GM23248 (cell line): Measurements from ENCODE around the gene ANAPC1.

Experiments used
- EZH2 ChIP-seq: fragments of 200-600 bp; sonication (generic); IDR thresholded peaks from 2 replicates; pipeline ENCODE4 v1.6.1; 2018; ENCODE audit warnings: antibody characterized with exemption, mild to moderate bottlenecking; ENCODE audit not compliant: insufficient read depth, poor library complexity, severe bottlenecking
- EZH2phosphoT487 ChIP-seq: fragments of 200-600 bp; sonication (generic); IDR thresholded peaks from 2 replicates; pipeline ENCODE4 v1.6.1; 2018; ENCODE audit warnings: antibody characterized with exemption, moderate library complexity, mild to moderate bottlenecking, low read depth; ENCODE audit not compliant: insufficient read depth

DNA sequence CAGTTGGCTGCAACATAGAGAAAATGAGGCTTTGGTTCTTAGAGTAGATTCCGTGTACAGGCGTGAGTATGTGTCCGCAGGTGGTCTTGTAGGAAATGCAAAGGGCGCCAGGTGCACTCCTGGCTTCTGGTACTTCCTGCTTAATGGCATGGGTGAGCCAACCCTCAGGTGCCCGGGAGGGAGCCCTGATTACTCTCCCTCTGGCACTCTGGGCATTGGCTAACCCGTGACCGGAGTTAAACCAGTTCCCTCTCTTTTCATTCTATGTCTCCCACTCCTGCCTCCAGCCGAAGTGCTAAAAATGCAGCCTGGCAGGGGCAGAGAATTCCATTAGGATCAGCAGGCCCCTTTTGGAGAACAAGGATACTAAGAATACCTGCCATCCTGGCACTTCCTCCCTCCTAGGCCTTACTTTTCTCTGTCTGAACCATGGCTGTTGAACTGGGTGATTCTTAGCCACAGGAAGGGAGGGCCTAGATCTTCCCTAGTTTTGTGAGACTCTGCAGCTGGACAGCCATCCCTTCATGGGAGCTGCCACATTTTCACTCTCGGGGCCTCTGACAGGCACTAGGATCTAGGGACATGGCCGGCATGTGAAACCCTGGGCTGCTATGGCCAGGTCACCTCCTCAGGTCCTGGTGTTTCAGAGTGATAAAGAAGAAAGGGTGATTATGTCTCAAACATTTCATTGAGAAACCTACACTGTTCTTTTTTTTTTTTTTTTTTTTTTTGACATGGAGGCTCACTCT, 20.9 kb upstream of the ANAPC1 start:
- TF ChIP-seq EZH2phosphoT487 (no peak), EZH2 (no peak)
